ENCODE data around the gene GPR63.

GRCh38 chr6:96844530-96844929, 7.3 kb upstream of the GPR63 start:
- TF ChIP-seq CTCF (IDR thresholded peaks at IDR 0.05; ENCODE audit: low read depth, low read length) = no peak
- no peak for TF ChIP-seq MYC (IDR thresholded peaks at IDR 0.05; ENCODE audit: low read depth, low read length)
- no peak for TF ChIP-seq POLR2A (IDR thresholded peaks at IDR 0.05; ENCODE audit: extremely low read depth, insufficient read length)
- no peak for TF ChIP-seq MAX (IDR thresholded peaks at IDR 0.05; ENCODE audit: low read depth, low read length)

Data from NB4 (cell line).